ENCODE data around the gene PLSCR1. TPM values are rescaled to one million over a fixed set of nuclear protein-coding genes. Genes with fewer than 3 reads are reported as not detected.

PLSCR1 gene
- total RNA-seq, 1 experiment from 2014 or later = 62.8 TPM

DNA sequence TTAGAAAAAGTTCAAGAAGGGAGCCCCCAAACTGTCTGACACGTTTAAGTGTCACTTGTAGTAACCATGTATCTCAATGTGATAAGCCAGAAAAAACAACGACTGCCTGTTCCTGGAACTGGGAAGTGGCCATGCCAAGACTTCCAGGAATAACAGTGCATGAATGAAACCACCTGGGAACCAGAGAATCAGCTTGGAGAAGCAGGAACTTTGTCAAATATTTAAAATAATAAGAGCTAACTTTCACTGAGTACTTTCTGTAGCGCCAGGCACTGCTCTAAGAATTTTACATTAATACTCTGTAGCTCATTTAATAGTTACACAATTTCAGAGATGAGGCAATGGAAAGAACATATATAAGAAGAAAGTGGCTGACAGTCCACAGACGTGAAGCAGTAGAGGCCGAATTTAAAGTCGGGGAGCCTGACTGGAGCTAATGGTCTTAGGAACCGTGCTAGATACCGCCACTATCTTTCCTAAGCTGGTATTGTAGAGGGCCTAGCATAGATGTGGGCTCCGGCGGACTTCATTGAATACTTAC, 876 bp downstream of the PLSCR1 start:
- peak; percentile 46 for DNase-seq (ENCODE audit: unreplicated experiment)
- intact Hi-C loops (cut with micrococcal nuclease) = loop anchor here (2.0 to 5.0 kb wide), 2 partner anchors 34 to 41 kb away; no protein-coding TSS in a partner anchor
- no peaks in the 10 kb centered on the region for H3K27me3 Mint-ChIP-seq (ENCODE audit: insufficient read depth, unreplicated experiment)
- H3K36me3 Mint-ChIP-seq (ENCODE audit: insufficient read depth, unreplicated experiment) = peaks cover 22% of the 10 kb centered on the region
- H3K27ac Mint-ChIP-seq (ENCODE audit: low read depth, unreplicated experiment) = peak overlapping the region; percentile 96
- H3K4me3 Mint-ChIP-seq (ENCODE audit: unreplicated experiment) = peak overlapping the region; percentile 79
- H3K9me3 Mint-ChIP-seq (ENCODE audit: unreplicated experiment) = no peaks in the 10 kb centered on the region
- TSS peak; percentile 26 for BruUV-seq (replicated peaks)
- ChIA-PET CTCF (interaction anchor here (0.6 to 3.3 kb wide), 11 partner anchors 26 to 1403 kb away, joined by 3 to 13 read pairs (median 4); no protein-coding TSS in a partner anchor), POLR2A (interaction anchor here (0.7 to 4.4 kb wide), 18 partner anchors 8 to 410 kb away, joined by 3 to 33 read pairs (median 5); partner anchors contain the start of gene PLOD2)
- peaks cover 28% of the 10 kb centered on the region for H3K4me1 Mint-ChIP-seq (ENCODE audit: insufficient read depth, unreplicated experiment)
- TF ChIP-seq, protein P1, sequence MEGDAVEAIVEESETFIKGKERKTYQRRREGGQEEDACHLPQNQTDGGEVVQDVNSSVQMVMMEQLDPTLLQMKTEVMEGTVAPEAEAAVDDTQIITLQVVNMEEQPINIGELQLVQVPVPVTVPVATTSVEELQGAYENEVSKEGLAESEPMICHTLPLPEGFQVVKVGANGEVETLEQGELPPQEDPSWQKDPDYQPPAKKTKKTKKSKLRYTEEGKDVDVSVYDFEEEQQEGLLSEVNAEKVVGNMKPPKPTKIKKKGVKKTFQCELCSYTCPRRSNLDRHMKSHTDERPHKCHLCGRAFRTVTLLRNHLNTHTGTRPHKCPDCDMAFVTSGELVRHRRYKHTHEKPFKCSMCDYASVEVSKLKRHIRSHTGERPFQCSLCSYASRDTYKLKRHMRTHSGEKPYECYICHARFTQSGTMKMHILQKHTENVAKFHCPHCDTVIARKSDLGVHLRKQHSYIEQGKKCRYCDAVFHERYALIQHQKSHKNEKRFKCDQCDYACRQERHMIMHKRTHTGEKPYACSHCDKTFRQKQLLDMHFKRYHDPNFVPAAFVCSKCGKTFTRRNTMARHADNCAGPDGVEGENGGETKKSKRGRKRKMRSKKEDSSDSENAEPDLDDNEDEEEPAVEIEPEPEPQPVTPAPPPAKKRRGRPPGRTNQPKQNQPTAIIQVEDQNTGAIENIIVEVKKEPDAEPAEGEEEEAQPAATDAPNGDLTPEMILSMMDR (IDR thresholded peaks at IDR 0.05; ENCODE audit: unreplicated experiment) = no peak

DNA sequence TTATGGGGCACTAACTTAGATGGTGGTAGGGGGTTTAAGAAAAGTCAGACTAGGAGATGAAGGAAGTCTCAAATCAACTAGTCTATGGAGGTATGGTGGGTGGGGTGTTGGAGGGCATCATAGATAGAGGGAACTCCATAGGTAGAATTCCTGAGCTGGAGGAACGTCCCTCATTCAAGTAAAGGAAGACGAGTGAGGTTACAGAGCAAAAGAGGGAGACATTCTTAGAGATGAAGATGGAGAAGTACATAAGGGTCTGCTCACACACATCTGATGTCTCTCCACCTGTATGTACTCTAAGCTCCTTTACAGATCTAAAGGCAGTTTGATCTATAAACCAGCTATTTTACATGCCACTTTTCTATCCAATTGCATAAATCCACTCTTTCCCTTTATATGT, 1.4 kb downstream of the PLSCR1 start:
- POLR2A ChIA-PET = interaction anchor here (0.7 to 4.4 kb wide), 16 partner anchors 8 to 410 kb away, joined by 3 to 33 read pairs (median 4); partner anchors contain the start of gene PLOD2
- peak overlapping the region; percentile 79 for H3K4me3 Mint-ChIP-seq (ENCODE audit: unreplicated experiment)
- no TSS peak for BruUV-seq (replicated peaks)

DNA sequence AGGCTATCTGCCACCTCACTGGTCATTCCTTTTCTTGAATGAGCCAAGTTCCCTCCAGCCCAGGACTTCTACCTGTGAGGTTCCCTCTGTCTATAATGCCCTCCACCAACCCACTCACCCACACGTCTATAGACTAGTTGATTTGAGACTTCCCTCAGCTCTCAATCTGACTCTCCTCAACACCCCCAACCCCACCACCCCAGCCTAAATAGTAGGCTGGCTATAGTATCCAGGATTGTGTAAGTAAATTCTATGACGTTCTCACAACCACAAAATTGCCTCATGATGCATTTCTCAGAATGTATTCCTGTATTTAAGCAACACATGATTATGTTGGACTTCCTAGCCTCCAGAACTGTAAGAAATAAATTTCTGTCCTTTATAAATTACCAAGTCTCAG, 2.2 kb downstream of the PLSCR1 start:
- intact Hi-C loops (cut with micrococcal nuclease) = loop anchor here (5.0 kb wide), 1 partner anchor 35 kb away; no protein-coding TSS in a partner anchor
- ChIA-PET POLR2A (interaction anchor here (1.5 to 4.4 kb wide), 2 partner anchors 8 to 9 kb away, joined by 3 to 33 read pairs; no protein-coding TSS in a partner anchor), CTCF (interaction anchor here (1.2 kb wide), 1 partner anchor 29 kb away, joined by 4 read pairs; no protein-coding TSS in a partner anchor)
- TF ChIP-seq, protein P1 (IDR thresholded peaks at IDR 0.05; ENCODE audit: unreplicated experiment) = no peak
- Mint-ChIP-seq H3K4me1 (ENCODE audit: insufficient read depth, unreplicated experiment) (peaks cover 32% of the 10 kb centered on the region), H3K27ac (ENCODE audit: low read depth, unreplicated experiment) (peak overlapping the region; percentile 96), H3K36me3 (ENCODE audit: insufficient read depth, unreplicated experiment) (peaks cover 29% of the 10 kb centered on the region), H3K4me3 (ENCODE audit: unreplicated experiment) (peak overlapping the region; percentile 79), H3K9me3 (ENCODE audit: unreplicated experiment) (no peaks in the 10 kb centered on the region), H3K27me3 (ENCODE audit: insufficient read depth, unreplicated experiment) (no peaks in the 10 kb centered on the region)
- DNase-seq (ENCODE audit: unreplicated experiment) = peak; percentile 73
- BruUV-seq (replicated peaks) = no TSS peak

More for the DNA sequence above, 1.4 kb downstream of the PLSCR1 start:
- Mint-ChIP-seq H3K27ac (ENCODE audit: low read depth, unreplicated experiment) (peak overlapping the region; percentile 96), H3K36me3 (ENCODE audit: insufficient read depth, unreplicated experiment) (peaks cover 22% of the 10 kb centered on the region), H3K4me1 (ENCODE audit: insufficient read depth, unreplicated experiment) (peaks cover 28% of the 10 kb centered on the region), H3K27me3 (ENCODE audit: insufficient read depth, unreplicated experiment) (no peaks in the 10 kb centered on the region), H3K9me3 (ENCODE audit: unreplicated experiment) (no peaks in the 10 kb centered on the region)
- intact Hi-C loops (cut with micrococcal nuclease) = loop anchor here (5.0 kb wide), 1 partner anchor 34 kb away; no protein-coding TSS in a partner anchor
- TF ChIP-seq, protein P1 (IDR thresholded peaks at IDR 0.05; ENCODE audit: unreplicated experiment) = no peak
- CTCF ChIA-PET = interaction anchor here (0.6 to 3.3 kb wide), 10 partner anchors 26 to 1403 kb away, joined by 3 to 13 read pairs (median 4); no protein-coding TSS in a partner anchor
- DNase-seq (ENCODE audit: unreplicated experiment) = peak; percentile 27

DNA sequence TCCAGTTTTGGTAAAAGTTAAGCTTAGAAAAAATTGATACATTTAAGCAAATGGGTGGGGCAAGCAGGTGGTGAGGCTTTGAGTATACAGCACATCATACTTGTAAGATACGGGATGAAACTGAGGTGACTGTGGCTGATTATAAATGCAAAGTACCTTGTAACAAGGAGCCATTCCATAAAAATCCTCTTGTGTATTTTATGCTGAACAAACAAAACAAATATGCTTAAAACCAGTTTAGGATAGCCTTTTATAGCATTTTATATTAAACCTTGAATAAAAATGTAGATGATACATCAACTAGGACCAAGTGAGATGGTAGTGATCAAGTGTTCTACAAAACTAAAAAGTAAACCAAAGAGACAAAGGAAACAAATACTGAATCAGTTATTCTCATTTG, 3.4 kb downstream of the PLSCR1 start:
- no peaks in the 10 kb centered on the region for H3K27me3 Mint-ChIP-seq (ENCODE audit: insufficient read depth, unreplicated experiment)
- ChIA-PET POLR2A (interaction anchor here (0.6 to 1.7 kb wide), 2 partner anchors 11 to 290 kb away, joined by 4 read pairs; no protein-coding TSS in a partner anchor), CTCF (interaction anchor here (0.5 to 1.4 kb wide), 4 partner anchors 8 to 321 kb away, joined by 3 to 6 read pairs (median 4); no protein-coding TSS in a partner anchor)
- H3K36me3 Mint-ChIP-seq (ENCODE audit: insufficient read depth, unreplicated experiment) = peaks cover 38% of the 10 kb centered on the region
- TF ChIP-seq, protein P1 (IDR thresholded peaks at IDR 0.05; ENCODE audit: unreplicated experiment) = no peak
- peak overlapping the region; percentile 79 for H3K4me3 Mint-ChIP-seq (ENCODE audit: unreplicated experiment)
- DNase-seq (ENCODE audit: unreplicated experiment) = no peak
- peak overlapping the region; percentile 96 for H3K27ac Mint-ChIP-seq (ENCODE audit: low read depth, unreplicated experiment)
- intact Hi-C loops (cut with micrococcal nuclease) = loop anchor here (5.0 kb wide), 1 partner anchor 36 kb away; no protein-coding TSS in a partner anchor
- H3K9me3 Mint-ChIP-seq (ENCODE audit: unreplicated experiment) = no peaks in the 10 kb centered on the region
- H3K4me1 Mint-ChIP-seq (ENCODE audit: insufficient read depth, unreplicated experiment) = peaks cover 39% of the 10 kb centered on the region
- BruUV-seq (replicated peaks) = no TSS peak

Data from MCF 10A (cell line).